PFSK-1 (cell line): Measurements from ENCODE around the gene ACTL7B.

Experiments used
- POLR2AphosphoS5 ChIP-seq: IDR thresholded peaks from 2 replicates; pipeline ENCODE4 v1.6.1; 2012; ENCODE audit warnings: low read depth, mild to moderate bottlenecking, control low read depth, low read length, moderate library complexity
- TAF1 ChIP-seq: IDR thresholded peaks from 2 replicates; pipeline ENCODE4 v1.6.1; 2012; ENCODE audit warnings: low read length, control low read depth, borderline replicate concordance; ENCODE audit not compliant: insufficient read depth
- TF ChIP-seq, protein P1 (sequence below), 2 experiments: IDR thresholded peaks; 2 replicates each; pipeline versions ENCODE4 v1.6.1 to v1.8.0; 2011 to 2012; ENCODE audit warnings: low read depth in 2 of 2, low read length in 2 of 2, control low read depth in 1 of 2, inconsistent platforms in 1 of 2, mild to moderate bottlenecking in 1 of 2, moderate library complexity in 1 of 2; ENCODE audit not compliant: insufficient read depth in 1 of 2

- TF ChIP-seq POLR2AphosphoS5 (no peak), TAF1 (no peak)
- TF ChIP-seq, protein P1, sequence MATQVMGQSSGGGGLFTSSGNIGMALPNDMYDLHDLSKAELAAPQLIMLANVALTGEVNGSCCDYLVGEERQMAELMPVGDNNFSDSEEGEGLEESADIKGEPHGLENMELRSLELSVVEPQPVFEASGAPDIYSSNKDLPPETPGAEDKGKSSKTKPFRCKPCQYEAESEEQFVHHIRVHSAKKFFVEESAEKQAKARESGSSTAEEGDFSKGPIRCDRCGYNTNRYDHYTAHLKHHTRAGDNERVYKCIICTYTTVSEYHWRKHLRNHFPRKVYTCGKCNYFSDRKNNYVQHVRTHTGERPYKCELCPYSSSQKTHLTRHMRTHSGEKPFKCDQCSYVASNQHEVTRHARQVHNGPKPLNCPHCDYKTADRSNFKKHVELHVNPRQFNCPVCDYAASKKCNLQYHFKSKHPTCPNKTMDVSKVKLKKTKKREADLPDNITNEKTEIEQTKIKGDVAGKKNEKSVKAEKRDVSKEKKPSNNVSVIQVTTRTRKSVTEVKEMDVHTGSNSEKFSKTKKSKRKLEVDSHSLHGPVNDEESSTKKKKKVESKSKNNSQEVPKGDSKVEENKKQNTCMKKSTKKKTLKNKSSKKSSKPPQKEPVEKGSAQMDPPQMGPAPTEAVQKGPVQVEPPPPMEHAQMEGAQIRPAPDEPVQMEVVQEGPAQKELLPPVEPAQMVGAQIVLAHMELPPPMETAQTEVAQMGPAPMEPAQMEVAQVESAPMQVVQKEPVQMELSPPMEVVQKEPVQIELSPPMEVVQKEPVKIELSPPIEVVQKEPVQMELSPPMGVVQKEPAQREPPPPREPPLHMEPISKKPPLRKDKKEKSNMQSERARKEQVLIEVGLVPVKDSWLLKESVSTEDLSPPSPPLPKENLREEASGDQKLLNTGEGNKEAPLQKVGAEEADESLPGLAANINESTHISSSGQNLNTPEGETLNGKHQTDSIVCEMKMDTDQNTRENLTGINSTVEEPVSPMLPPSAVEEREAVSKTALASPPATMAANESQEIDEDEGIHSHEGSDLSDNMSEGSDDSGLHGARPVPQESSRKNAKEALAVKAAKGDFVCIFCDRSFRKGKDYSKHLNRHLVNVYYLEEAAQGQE (IDR thresholded peaks at IDR 0.05; ENCODE audit: insufficient read depth in 1 of 2, low read depth in 2 of 2, low read length in 2 of 2) = no peak
Observed at GRCh38 chr9:108851138-108851537, 4.6 kb downstream of the ACTL7B start.
